Right forelimb (tissue), 1 donor: Measurements from ENCODE around the gene UGT1A10.
"Not testable (repeated sequence)": the region's sequence is repeated elsewhere in the genome, so short reads cannot be mapped to it uniquely, and the experiment has no call there.

Experiments
- DNase-seq: peaks from one replicate; pipeline ENCODE4 v3.0.0-alpha.2; 2018

Gene UGT1A10

DNA sequence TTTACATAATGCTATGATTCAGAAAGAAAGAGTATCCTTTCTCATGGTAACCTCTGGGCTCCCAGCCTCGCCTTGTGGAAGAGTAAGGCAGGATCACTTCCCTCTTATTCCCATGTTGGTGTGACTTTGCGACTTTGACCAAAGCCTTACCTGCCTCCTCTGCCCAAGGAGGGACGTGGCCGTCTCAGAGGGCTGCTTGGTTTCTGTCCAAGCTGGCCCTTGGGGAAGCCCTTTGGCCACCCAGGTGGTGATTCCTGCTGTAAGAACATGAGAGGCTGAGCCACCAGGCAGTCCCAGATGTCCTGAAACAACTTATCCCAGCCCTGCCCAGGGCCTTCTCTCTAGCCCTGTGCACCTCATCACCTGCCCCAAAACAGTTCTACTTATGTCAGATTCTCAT is 62.5 kb downstream of the UGT1A10 start:
- DNase-seq, result no peak

DNA sequence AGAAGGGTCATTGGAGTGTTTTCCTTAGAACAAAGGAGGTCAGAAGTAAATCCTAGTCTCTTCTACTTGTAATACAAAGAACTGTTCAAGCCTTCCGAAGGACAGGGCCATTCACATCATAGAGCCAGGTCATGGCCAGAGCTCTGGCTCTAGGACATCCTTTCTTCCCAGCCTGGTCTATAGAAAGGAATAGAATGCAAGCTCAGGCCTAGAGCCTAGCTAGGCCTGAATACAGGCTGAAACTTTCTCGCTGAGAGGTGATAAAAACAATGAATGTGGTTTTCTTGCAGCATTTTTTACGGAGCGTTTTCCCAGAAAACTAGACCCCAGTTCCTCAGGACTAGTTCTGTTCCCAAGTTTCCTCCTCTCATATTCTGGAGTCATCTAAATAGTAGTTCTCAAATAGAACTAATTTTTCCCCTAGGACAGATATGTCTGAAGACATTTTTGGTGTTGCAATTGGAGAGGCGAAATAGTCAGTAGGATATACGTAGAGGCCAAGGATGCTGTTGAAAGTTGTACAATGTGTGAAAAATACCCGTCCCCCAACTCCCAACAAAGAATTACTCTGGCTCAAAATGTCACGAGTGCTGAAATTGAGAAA is 63.3 kb downstream of the UGT1A10 start:
- no peak for DNase-seq

DNA sequence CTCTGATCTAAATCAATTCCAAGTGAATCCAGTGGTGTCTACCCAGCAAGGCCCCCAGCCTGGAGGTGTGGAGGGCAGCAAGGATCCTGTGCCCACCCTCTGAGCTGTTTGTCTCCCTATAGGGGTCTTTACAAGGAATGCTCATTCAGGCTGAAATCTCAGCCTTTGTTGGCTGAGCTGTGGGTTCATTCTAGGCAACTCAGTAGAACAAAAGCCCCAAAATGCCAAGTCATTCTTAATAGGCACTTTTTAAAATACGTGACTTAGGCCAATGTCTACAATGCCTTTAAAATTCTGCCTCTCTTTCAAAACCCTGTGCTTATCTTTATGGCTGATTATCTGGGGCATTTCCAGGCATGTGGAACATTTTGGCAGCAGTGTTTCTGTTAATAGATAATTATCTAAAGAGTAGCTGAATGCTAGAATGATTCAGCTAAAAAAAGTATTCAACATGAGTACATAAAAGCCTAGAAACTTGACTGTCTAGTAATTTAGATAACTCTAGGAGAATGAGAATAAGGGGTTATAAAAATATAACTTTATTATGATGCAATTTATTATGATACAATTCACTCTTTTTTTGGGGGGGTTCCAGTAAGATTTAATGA is 63.9 kb downstream of the UGT1A10 start:
- DNase-seq, result no peak

DNA sequence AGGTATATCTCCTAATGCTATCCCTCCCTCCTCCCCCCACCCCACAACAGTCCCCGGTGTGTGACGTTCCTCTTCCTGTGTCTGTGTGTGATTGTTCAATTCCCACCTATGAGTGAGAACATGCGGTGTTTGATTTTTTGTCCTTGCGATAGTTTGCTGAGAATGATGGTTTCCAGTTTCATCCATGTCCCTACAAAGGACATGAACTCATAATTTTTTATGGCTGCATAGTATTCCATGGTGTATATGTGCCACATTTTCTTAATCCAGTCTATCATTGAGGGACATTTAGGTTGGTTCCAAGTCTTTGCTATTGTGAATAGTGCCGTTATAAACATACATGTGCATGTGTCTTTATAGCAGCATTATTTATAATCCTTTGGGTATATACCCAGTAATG is 64.6 kb downstream of the UGT1A10 start:
- not testable (repeated sequence) for DNase-seq

DNA sequence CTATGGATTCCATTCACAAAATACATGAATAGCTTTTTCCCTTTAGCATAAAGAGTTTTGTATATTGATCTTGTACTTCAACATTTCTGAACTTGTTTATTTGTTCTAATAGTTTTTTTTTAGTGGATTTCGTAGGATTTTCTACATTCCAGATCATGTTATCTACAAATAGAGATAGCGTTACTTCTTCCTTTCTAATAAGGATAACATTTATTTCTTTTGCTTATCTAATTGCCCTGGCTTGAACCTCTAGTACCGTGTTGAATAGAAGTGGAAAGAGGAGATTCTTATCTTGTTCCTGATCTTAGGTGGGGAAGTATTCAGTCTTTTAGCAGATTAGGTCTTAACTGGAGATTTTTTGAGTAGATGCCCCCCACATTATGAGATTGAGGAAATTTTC is 66.0 kb downstream of the UGT1A10 start:
- DNase-seq, result no peak

DNA sequence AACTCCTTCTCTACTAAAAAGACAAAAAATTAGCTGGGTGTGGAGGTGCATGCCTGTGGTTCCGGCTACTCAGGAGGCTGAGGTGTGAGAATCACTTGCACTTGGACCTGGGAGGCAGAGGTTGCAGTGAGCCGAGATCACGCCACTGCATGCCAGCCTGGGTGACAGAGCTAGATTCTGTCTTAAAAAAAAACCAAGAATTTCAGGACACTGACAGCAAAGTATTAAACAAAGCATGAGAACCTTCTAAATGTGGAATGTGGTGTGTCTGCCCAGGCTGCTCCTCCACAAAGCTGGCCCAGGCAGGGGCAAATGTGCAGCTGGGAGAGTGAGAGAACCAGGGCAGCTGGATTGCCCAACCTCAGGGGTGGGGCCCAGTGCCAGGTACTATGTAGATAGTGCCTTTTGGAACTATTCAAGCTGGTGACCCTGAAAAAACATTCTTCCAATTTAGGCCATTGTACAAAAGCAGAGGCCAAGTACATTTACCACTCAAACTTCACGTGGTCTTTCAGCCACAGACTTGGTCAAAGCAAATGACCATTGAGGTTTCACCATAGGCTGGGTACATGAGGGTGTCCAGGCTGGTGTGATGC is 69.8 kb downstream of the UGT1A10 start:
- no peak for DNase-seq

DNA sequence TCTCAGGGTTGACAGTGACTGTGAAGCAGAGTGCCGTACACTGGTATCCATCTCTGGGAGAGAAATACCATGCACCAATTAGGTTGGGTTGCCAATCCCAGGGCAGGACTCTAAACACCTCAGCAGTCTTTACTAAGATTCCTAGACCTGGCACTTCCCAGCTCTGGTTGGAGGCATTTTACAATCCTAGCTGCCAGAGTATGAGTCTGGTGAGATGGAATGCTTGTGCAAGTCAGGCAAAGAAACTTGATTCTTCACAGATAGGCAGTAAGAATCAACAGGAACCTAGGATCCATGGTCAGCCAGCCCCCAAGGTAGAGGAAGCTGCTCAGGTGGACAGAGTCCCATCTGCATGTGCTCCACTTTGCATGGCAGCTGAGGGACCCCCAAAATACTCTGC is 70.5 kb downstream of the UGT1A10 start:
- DNase-seq, result no peak

DNA sequence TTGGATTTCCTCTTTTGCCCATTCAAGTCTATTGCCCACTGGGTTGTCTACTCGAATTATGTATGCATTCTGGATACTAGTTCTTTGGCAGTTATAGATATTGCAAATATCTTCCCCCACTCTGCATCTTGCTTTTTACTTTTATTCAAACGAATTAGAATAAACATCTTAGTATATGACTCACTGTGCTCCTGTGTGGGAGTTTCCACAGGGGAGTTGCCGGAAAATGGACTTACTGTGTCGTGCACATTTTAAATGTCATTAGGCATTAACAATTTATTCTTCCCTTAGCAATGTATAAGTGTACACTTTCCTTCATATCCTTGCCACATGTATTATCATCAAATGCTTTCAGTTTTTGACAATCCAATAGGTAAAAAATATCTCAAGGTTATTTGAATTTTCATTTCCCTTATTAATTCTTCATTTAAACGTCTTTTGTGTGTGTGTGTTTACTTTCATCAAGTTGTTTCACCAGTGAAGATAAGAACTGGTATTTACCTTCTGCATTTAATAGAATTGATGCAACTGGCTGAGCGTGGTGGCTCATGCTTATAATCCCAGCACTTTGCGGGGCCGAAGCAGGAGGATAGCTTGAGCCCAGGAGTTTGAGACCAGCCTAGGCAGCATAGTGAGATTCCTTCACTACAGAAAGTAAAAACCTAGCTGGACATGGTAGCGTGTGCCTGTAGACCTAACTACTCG is 71.8 kb downstream of the UGT1A10 start:
- DNase-seq, result no peak

DNA sequence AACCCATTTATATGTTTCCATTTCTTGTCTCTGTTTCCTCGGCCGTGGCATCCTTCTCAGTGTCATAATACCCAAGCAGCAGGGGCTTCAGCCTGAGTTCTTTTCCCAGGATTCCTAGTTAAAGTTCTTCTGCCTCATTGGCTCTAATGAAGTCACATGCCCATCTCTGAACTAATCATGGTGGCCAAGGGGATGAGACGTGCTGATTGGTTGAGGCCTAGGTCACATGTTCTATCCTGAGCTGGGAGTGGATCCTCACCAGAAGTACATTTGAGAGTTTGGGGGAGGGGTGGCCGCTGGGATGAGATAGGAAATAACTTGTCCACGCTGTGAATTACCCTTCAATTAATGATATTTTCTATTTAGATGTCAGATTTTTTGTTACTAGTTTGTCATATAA is 72.7 kb downstream of the UGT1A10 start:
- no peak for DNase-seq

DNA sequence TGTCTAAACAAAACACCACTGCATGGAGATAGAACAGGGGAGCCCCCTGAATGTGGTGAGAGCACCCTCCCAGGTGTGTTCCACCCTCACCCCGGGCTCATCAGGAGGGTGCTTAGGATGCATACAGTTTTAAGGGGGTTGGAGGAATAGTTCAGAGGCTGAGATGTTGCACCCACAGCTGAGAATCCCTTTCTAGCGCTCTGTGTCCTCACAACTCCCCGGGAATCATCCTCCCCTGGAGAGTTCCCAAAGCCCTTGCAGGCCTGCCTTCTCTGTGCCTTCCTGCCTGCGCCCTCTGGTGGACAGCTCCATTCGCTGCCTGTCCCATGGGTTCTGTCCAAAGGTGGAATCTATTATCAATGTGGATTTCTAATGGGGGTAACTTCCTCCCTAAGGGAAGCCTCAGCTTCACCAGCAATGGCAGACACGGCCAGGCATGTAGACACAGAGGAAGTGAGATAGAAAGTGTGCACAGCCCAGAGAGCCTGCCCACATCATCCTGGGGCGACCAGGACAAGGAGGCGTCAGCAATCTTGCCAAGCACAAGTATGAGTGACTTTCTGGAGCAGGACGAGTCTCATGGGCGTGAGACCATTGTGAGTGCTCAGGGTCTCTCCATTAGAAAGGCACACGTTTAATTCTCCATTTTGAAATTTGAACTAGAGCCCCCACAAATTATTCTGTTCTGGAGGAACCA is 75.2 kb downstream of the UGT1A10 start:
- DNase-seq, result peak; percentile 74

DNA sequence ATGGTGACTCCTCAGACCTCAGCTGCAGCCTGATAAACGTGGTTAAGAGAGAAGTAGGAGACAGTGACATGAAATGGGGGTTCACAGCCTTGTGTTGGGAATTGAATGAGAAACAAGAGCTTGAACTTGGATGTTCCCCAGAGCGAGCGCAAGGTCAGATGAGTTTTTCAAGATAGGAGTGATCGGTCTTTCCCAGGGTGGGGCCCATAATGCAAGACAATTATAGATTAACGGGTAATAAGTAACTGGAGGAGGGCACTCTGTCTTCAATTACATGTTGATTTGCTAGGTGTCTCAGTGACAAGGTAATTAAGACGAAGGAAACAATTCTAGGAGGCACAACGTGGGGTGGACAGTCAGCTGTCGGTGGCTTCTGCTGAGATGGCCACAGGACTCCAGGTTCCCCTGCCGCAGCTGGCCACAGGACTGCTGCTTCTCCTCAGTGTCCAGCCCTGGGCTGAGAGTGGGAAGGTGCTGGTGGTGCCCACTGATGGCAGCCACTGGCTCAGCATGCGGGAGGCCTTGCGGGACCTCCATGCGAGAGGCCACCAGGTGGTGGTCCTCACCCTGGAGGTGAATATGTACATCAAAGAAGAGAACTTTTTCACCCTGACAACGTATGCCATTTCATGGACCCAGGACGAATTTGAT is 76.5 kb downstream of the UGT1A10 start, which contains the start of gene UGT1A5:
Gene UGT1A5, plus strand, starts transcription at position 297 of the 651 bp plus-strand sequence. Its CDS starts 85 bp downstream, at position 382.
- no peak for DNase-seq

DNA sequence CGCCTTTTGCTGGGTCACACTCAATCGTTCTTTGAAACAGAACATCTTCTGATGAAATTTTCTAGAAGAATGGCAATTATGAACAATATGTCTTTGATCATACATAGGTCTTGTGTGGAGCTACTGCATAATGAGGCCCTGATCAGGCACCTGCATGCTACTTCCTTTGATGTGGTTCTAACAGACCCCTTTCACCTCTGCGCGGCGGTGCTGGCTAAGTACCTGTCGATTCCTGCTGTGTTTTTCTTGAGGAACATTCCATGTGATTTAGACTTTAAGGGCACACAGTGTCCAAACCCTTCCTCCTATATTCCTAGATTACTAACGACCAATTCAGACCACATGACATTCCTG is 77.0 kb downstream of the UGT1A10 start:
- DNase-seq, result no peak

DNA sequence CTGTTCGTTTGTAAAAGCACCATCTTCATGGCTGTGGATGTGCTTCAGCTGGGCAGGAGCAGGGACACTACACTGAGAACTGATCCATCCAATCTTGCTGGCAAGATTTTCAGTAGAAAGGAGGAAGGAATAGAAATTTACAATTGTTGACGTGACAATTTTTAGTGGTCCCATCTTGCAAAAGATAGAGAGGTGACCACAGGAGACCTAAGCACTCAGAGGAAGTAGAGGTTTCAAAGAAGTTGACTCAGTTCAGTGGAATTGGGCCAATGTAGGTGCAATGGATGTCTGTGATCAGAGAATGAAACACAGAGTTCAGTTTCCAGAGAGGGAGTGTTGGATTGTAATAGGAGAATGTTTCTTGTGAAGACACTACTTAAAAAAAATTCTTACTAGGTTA is 77.9 kb downstream of the UGT1A10 start:
- no peak for DNase-seq

DNA sequence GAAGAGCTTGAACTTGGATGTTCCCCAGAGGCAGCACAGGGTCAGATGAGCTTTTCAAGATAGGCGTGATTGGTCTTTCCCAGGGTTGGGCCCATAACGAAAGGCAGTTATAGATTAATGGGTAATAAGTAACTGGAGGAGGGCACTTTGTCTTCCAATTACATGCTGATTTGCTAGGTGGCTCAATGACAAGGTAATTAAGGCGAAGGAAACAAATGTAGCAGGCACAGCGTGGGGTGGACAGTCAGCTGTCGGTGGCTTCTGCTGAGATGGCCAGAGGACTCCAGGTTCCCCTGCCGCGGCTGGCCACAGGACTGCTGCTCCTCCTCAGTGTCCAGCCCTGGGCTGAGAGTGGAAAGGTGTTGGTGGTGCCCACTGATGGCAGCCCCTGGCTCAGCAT is 82.3 kb downstream of the UGT1A10 start, which contains the start of gene UGT1A4:
Gene UGT1A4, plus strand, starts transcription at position 185 of the 400 bp plus-strand sequence. Its CDS starts 85 bp downstream, at position 270.
- no peak for DNase-seq

DNA sequence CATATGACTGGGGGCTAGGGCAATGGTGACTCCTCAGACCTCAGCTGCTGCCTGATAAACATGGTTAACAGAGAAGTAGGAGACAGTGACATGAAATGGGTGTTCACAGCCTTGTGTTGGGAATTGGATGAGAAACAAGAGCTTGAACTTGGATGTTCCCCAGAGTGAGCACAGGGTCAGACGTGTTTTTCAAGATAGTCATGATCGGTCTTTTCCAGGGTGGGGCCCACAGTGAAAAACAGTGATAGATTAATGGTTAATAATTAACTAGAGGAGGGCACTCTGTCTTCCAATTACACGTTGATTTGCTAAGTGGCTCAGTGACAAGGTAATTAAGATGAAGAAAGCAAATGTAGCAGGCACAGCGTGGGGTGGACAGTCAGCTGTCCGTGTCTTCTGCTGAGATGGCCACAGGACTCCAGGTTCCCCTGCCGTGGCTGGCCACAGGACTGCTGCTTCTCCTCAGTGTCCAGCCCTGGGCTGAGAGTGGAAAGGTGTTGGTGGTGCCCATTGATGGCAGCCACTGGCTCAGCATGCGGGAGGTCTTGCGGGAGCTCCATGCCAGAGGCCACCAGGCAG is 92.6 kb downstream of the UGT1A10 start, which contains the start of gene UGT1A3:
Gene UGT1A3, plus strand, starts transcription at position 320 of the 579 bp plus-strand sequence. Its CDS starts 85 bp downstream, at position 405.
- no peak for DNase-seq

DNA sequence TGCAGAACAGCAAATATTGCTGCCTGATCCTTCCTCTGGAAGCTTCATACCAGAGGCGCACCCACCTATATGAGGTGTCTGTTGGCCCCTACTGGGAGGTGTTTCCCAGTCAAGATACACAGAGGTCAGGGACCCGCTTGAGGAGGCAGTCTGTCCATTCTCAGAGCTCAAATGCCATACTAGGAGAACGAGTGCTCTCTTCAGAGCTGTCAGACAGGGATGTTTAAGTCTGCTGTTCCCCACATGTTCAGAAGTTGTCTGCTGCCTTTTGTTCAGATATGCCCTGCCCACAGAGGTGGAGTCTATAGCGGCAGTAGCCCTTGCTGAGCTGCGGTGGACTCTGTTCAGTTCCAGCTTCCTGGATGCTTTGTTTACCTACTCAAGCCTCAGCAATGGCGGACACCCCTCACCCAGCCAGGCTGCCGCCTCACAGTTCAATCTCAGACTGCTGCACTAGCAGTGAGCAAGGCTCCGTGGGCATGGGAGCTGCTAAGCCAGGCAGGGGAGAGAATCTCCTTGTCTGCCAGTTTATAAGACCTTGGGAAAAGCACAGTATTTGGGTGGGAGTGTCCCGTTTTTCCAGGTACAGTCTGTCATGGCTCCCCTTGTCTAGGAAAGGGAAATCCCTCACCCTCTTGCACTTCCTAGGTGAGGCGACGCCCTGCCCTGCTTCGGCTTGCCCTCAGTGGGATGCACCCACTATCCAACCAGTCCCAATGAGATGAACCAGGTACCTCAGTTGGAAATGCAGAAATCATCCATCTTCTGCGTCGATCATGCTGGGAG is 100.8 kb downstream of the UGT1A10 start:
- not testable (repeated sequence) for DNase-seq

DNA sequence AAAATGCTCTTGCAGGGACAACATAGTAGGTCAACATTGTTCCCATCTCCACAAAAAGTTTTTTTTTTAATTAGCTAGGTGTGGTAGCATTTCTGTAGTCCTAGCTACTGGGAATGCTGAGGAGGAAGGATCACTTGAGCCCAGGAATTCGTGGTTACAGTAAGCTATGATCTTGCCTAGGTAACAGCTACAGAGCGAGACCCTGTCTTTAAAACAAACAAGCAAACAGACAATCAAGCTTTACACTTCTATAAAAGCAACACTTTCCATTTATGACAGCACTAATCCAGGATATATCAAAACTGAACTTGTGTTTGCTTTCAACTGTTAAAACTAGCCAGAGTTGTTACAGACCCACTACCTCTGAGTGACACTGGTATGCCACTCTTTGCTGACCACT is 104.6 kb downstream of the UGT1A10 start:
- no peak for DNase-seq

DNA sequence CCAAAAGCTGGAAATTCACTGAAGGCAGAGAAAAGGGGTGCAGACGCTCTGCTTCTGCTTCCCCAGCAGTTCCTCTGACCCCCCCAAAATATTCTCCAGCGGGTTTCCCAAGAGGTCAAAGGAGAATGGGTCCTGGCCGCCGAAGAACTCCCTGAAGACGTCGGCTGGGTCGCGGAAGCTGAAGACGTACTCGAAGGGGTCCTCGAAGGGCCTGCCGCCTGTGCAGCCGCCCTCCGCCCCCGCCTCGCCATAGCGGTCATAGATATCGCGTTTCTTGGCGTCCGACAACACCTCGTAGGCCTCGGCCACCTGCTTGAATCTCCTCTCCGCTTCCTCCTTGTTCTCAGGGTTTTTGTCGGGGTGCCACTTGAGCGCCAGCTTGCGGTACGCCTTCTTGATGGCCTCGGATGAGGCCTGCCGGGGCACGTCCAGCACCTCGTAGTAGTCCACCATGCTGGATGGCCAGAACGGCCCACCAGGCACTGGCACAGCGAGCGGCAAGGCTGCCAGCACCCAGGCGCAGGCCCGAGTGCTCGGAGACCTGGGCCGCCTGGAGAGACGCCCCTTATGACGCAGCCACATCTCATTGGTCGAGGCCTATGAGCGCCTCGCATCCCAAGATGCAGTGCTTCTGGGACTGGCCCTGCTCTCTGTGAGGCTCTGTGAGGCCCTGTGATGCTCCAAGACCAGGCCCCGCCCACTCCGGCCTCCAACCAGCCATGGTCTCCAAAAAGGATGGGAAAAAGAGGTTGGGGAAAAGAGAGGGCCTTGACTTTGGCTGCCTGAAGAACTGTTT is 107.4 kb downstream of the UGT1A10 start:
- no peak for DNase-seq

DNA sequence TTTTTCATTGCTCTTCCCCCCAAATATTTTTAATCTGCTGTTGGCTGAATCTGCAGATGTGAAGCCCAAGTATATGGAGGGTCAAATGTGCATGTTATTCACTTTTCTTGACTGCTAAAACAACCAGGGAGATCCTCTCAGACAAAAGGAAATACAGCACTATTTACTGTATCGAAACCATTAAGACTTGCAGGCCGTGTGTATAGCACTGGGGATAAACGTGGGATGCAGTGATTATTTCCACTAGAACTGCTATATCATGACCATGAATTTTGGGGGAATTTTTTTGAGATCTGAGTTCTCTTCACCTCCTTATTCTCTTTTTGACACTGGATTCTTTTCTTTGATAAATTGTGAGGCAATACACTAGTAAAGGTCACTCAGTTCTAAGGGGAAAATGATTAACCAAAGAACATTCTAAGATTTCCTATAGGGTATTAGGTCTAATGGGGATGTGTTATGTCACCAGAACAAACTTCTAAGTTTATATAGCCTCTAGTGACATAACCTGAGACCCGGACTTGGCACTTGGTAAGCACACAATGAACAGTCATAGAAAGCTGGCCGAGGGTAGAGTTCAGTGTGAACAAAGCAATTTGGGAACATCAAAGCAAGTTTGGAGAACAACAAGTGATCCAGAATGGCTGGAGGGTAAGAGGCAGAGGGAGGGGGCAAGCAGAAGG is 109.0 kb downstream of the UGT1A10 start:
- DNase-seq, result no peak

DNA sequence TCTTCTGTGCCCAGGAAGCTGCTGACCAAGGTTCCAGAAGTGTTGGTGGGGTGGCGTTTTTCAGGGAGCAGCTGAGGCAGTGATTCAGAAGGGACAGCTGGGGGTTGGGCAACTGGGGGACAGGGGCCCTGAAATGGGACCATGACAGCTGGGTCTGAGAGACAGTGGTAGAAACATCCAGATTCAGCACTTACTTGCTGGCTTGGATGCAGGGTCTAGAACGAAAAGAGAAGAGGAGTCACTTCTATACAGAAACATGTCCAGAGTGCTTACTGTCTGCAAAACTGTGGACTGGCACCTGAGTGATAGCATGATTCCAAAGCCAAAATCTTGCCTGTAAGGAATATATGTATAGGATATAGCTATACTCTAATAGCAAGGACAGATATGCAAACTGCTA is 109.6 kb downstream of the UGT1A10 start:
- DNase-seq, result not testable (repeated sequence)
